Astrocyte (in vitro differentiated cells and primary cell): ENCODE results near the gene BBOX1. TPM values are rescaled to one million over a fixed set of nuclear protein-coding genes. Genes with fewer than 3 reads are reported as not detected.

ENCODE experiments used
- DNase-seq: peaks from one replicate; pipeline ENCODE4 v3.0.0-alpha.2; 2010; ENCODE audit warnings: low read depth
- FAIRE-seq: peaks from 2 replicates; lab custom pipeline; 2011; peaks lifted over from hg19 to GRCh38; lab: Jason Lieb, UNC
- H2AFZ ChIP-seq: 2 replicates; pipeline ENCODE4 v1.6.0; 2012; ENCODE audit warnings: low read depth, low read length, inconsistent platforms
- H3K27ac ChIP-seq: 2 replicates; pipeline ENCODE4 v1.5.1; 2011; ENCODE audit warnings: low read depth, low read length, inconsistent platforms
- H3K27me3 ChIP-seq: 2 replicates; pipeline ENCODE4 v1.6.0; 2011; ENCODE audit warnings: low read length, inconsistent platforms; ENCODE audit not compliant: insufficient read depth
- H3K36me3 ChIP-seq: 2 replicates; pipeline ENCODE4 v1.5.1; 2011; ENCODE audit warnings: low read length, inconsistent platforms; ENCODE audit not compliant: insufficient read depth
- H3K4me1 ChIP-seq: 2 replicates; pipeline ENCODE4 v1.5.1; 2011; ENCODE audit warnings: low read length, inconsistent platforms; ENCODE audit not compliant: insufficient read depth
- H3K4me2 ChIP-seq: 2 replicates; pipeline ENCODE4 v1.6.0; 2012; ENCODE audit warnings: low read length, inconsistent platforms
- H3K4me3 ChIP-seq: 2 replicates; pipeline ENCODE4 v1.5.1; 2011; ENCODE audit warnings: low read depth, mild to moderate bottlenecking, low read length, inconsistent platforms; ENCODE audit not compliant: insufficient read depth
- H3K79me2 ChIP-seq: 2 replicates; pipeline ENCODE4 v1.6.0; 2012; ENCODE audit warnings: mild to moderate bottlenecking, low read length, inconsistent platforms; ENCODE audit not compliant: insufficient read depth
- H3K9ac ChIP-seq: 2 replicates; pipeline ENCODE4 v1.6.0; 2012; ENCODE audit warnings: mild to moderate bottlenecking, low read length, inconsistent platforms
- H3K9me3 ChIP-seq: 2 replicates; pipeline ENCODE4 v1.5.1; 2012; ENCODE audit warnings: low read depth, mild to moderate bottlenecking, low read length, inconsistent platforms; ENCODE audit not compliant: insufficient read depth
- H4K20me1 ChIP-seq: 2 replicates; pipeline ENCODE4 v1.6.0; 2012; ENCODE audit warnings: low read length, inconsistent platforms; ENCODE audit not compliant: insufficient read depth
- H3K27ac Mint-ChIP-seq: one replicate; pipeline ENCODE4 v1.8.0; 2021; ENCODE audit warnings: mild to moderate bottlenecking, mixed read lengths; ENCODE audit not compliant: unreplicated experiment
- H3K27me3 Mint-ChIP-seq: one replicate; pipeline ENCODE4 v1.8.0; 2021; ENCODE audit warnings: low read depth, mixed read lengths; ENCODE audit not compliant: unreplicated experiment
- H3K36me3 Mint-ChIP-seq: one replicate; pipeline ENCODE4 v1.8.0; 2021; ENCODE audit warnings: low read depth, mixed read lengths; ENCODE audit not compliant: unreplicated experiment
- H3K4me1 Mint-ChIP-seq: one replicate; pipeline ENCODE4 v1.8.0; 2021; ENCODE audit warnings: low read depth, mixed read lengths; ENCODE audit not compliant: unreplicated experiment
- H3K4me3 Mint-ChIP-seq: one replicate; pipeline ENCODE4 v1.8.0; 2021; ENCODE audit warnings: mild to moderate bottlenecking, moderate library complexity, mixed read lengths; ENCODE audit not compliant: unreplicated experiment
- H3K9me3 Mint-ChIP-seq: one replicate; pipeline ENCODE4 v1.8.0; 2021; ENCODE audit warnings: mild to moderate bottlenecking, mixed read lengths; ENCODE audit not compliant: unreplicated experiment
- CTCF ChIP-seq: IDR thresholded peaks from 2 replicates; pipeline ENCODE4 v1.5.1; 2011; ENCODE audit warnings: low read depth, mild to moderate bottlenecking, inconsistent platforms, low read length, moderate library complexity; ENCODE audit not compliant: insufficient read depth
- EZH2 ChIP-seq: IDR thresholded peaks from 2 replicates; pipeline ENCODE4 v1.6.1; 2012; ENCODE audit warnings: mild to moderate bottlenecking, low read length, inconsistent platforms; ENCODE audit not compliant: insufficient read depth
- total RNA-seq: library from RNA; stranded (reverse); gene quantifications from 2 replicates; pipeline ENCODE4 v1.2.1, GENCODE V29; 2021

BBOX1 gene
- total RNA-seq, 1 donor from 2014 or later = 0.39 TPM

- Mint-ChIP-seq H3K4me1 (peaks cover 17% of the 10 kb centered on the region), H3K36me3 (peaks cover 2% of the 10 kb centered on the region)
These were observed 16.6 kb downstream of the BBOX1 start for GRCh38 chr11:27057091-27057780.

GRCh38 chr11:27058456-27058855 is 17.8 kb downstream of the BBOX1 start:
- FAIRE-seq (no peak), DNase-seq (no peak)
- Histone ChIP-seq H3K4me3 (no peak overlapping the region), H3K36me3 (no peaks in the 10 kb centered on the region), H3K79me2 (no peaks in the 10 kb centered on the region), H3K9ac (no peak overlapping the region), H3K4me2 (no peak overlapping the region), H3K4me1 (peaks cover 7% of the 10 kb centered on the region), H4K20me1 (no peaks in the 10 kb centered on the region), H3K27me3 (no peaks in the 10 kb centered on the region), H3K27ac (no peak overlapping the region), H2AFZ (no peak overlapping the region), H3K9me3 (no peaks in the 10 kb centered on the region)
- no peak overlapping the region for H3K4me3 Mint-ChIP-seq
- H3K27me3 Mint-ChIP-seq = no peaks in the 10 kb centered on the region
- H3K27ac Mint-ChIP-seq = no peak overlapping the region
- no peak for TF ChIP-seq EZH2
- TF ChIP-seq CTCF = no peak
- H3K4me1 Mint-ChIP-seq = peaks cover 17% of the 10 kb centered on the region
- H3K36me3 Mint-ChIP-seq = peaks cover 2% of the 10 kb centered on the region
- H3K9me3 Mint-ChIP-seq = peaks cover 2% of the 10 kb centered on the region

More at GRCh38 chr11:27057091-27057780, 16.6 kb downstream of the BBOX1 start:
- H3K9ac ChIP-seq = no peak overlapping the region
- no peaks in the 10 kb centered on the region for H3K36me3 ChIP-seq
- Mint-ChIP-seq H3K9me3 (peaks cover 2% of the 10 kb centered on the region), H3K27me3 (no peaks in the 10 kb centered on the region), H3K4me3 (no peak overlapping the region), H3K27ac (no peak overlapping the region)
- FAIRE-seq = no peak
- no peaks in the 10 kb centered on the region for H3K9me3 ChIP-seq
- no peaks in the 10 kb centered on the region for H4K20me1 ChIP-seq
- no peak overlapping the region for H3K4me2 ChIP-seq
- no peak overlapping the region for H3K27ac ChIP-seq
- no peak for DNase-seq
- peaks cover 7% of the 10 kb centered on the region for H3K4me1 ChIP-seq
- H3K27me3 ChIP-seq = no peaks in the 10 kb centered on the region
- H3K4me3 ChIP-seq = no peak overlapping the region
- no peak overlapping the region for H2AFZ ChIP-seq
- no peaks in the 10 kb centered on the region for H3K79me2 ChIP-seq
- TF ChIP-seq EZH2 (no peak), CTCF (no peak)

- H3K4me1 Mint-ChIP-seq = peaks cover 16% of the 10 kb centered on the region
- no peak for FAIRE-seq
- H3K27me3 Mint-ChIP-seq = no peaks in the 10 kb centered on the region
- no peaks in the 10 kb centered on the region for H3K79me2 ChIP-seq
- no peak overlapping the region for H3K4me3 Mint-ChIP-seq
- H2AFZ ChIP-seq = no peak overlapping the region
- no peak overlapping the region for H3K4me2 ChIP-seq
- no peak for TF ChIP-seq CTCF
- TF ChIP-seq EZH2 = no peak
- no peaks in the 10 kb centered on the region for H3K36me3 ChIP-seq
- no peak overlapping the region for H3K27ac Mint-ChIP-seq
- H3K4me1 ChIP-seq = peaks cover 7% of the 10 kb centered on the region
- H3K9me3 ChIP-seq = no peaks in the 10 kb centered on the region
- no peak overlapping the region for H3K4me3 ChIP-seq
- no peak overlapping the region for H3K9ac ChIP-seq
- H3K27ac ChIP-seq = no peak overlapping the region
- no peaks in the 10 kb centered on the region for H4K20me1 ChIP-seq
- no peak for DNase-seq
- H3K36me3 Mint-ChIP-seq = peaks cover 2% of the 10 kb centered on the region
- peaks cover 2% of the 10 kb centered on the region for H3K9me3 Mint-ChIP-seq
- no peaks in the 10 kb centered on the region for H3K27me3 ChIP-seq
These were observed 18.8 kb downstream of the BBOX1 start for GRCh38 chr11:27059431-27059830.
